Stimulated activated CD4-positive, alpha-beta T cell treated with anti-CD3 and anti-CD28 coated beads, TNF-alpha, amount 100 ng/mL, for 48 hours (primary cell): ENCODE measurements around the gene PDE4B.

Source experiments
- DNase-seq, 3 donors: peaks; one replicate each; pipeline ENCODE4 v3.0.0-alpha.2; 2020; ENCODE audit warnings: low read depth in 3 of 3

Gene PDE4B

GRCh38 chr1:66357478-66358197 lies 564.9 kb downstream of the PDE4B start:
- DNase-seq = no peak

DNA sequence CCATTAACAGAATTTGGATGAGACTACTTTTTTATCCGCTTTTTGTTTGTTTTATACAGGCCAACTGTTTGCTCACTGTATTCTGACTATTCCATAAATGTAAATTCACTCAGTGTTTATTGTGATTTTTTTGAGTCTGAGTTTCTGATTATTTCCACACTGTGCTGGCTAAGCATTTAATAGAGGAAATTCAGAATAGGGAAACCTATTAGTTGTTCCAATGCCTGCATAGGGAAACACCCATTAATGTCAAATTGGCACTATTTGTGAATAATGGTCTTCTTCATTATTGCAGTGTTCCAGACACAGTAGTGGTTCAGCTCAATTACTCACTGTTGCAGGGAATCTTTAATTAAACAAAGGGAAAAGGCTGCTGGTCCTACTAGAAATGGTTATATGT lies 566.6 kb downstream of the PDE4B start:
- no peak for DNase-seq

GRCh38 chr1:66359815-66360214 lies 567.1 kb downstream of the PDE4B start:
- DNase-seq = no peak

GRCh38 chr1:66360285-66360724 lies 567.6 kb downstream of the PDE4B start:
- no peak for DNase-seq

GRCh38 chr1:66364578-66365391 lies 572.1 kb downstream of the PDE4B start:
- no peak for DNase-seq

DNA sequence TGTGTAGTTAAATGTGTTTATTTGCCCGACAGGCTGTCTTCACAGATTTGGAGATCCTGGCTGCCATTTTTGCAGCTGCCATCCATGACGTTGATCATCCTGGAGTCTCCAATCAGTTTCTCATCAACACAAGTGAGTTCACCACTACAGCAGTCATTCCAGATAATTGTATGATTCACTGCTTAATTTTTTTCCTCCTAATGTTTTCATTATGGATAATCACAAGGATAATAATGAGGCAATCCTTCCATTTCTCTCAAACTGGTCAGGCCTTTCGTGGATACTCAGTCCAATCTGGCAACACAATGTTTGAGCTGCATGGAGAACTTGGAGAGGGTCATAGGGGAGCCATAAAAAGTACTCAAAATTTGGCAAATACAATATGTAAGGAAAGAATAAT lies 572.9 kb downstream of the PDE4B start:
- no peak for DNase-seq

GRCh38 chr1:66366634-66367033 lies 573.9 kb downstream of the PDE4B start:
- no peak for DNase-seq

DNA sequence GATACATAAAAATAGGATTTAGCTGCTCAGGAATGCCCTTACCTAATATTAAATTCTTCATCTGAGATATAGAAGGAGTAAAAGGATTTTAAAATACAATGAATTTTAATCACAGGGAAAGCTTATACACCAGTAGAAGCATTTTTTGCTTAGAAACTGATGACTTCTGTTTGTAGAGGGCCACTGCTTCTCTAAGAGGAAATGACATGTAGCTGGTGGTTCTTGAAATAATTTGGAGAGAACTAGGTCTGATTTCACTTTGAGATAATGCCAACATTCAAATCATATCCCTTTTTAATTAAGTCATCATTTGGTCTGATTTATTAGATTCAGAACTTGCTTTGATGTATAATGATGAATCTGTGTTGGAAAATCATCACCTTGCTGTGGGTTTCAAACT lies 574.7 kb downstream of the PDE4B start:
- no peak for DNase-seq

- no peak for DNase-seq
These were observed 575.6 kb downstream of the PDE4B start for GRCh38 chr1:66368261-66368660.

DNA sequence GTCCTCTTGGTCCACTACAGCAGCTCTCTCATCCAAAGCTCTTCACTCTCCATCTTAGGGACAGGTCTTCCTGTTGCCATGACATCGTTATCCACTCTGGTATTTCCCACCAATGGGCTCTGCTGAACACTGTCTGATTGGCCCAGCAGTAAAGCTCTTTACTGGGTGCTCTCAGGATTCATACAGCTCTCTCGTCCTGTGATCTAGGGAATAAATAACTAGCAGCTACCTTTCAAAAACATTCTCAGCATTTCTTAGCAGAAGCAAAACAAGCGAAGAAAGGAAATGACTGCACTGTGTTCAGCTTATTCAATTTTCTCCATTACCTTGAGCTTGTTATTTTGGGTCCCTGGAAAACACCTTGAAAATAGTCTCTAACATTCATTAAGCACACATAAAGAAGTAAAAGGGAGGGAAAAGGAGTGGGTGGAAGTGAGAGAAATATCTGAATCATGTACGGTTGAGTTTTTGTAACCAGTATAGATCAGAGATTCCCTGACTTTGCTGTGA lies 577.8 kb downstream of the PDE4B start:
- DNase-seq = no peak

DNA sequence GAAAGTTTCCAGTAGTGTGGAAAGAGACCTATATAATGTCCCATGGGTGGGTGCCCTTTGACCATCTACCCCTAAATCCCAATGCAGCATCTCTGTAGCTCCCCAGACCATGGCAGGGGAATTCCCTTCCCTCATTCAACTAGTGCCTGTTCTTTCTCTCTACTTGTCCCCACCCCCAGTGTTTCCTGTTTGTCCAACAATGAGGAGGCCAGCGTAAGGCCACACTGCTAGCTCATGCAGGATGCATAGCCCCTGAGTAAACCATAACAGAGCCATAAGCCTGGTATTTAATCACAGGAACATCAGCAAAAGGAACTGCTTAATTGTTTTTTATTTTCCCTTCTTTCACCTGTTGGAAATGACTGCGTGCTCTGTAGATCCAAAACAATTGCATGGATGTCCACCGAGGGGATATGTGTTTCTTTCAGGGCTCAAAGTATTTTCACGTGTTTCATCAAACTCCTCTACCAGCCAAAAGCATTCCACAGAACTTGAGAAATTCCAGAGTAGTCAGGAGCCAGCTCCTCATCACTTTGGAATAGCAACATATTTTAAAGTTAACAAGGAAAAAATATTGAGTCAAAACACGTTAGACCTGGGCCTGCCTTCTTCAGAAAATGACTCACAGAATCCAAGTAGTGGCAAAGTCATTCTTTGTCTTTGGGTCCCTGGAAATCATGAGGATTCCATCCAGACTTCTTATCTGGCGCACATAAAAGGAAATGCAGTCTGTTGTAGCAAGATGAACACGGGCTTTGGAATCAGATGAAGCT lies 578.7 kb downstream of the PDE4B start:
- no peak for DNase-seq

DNA sequence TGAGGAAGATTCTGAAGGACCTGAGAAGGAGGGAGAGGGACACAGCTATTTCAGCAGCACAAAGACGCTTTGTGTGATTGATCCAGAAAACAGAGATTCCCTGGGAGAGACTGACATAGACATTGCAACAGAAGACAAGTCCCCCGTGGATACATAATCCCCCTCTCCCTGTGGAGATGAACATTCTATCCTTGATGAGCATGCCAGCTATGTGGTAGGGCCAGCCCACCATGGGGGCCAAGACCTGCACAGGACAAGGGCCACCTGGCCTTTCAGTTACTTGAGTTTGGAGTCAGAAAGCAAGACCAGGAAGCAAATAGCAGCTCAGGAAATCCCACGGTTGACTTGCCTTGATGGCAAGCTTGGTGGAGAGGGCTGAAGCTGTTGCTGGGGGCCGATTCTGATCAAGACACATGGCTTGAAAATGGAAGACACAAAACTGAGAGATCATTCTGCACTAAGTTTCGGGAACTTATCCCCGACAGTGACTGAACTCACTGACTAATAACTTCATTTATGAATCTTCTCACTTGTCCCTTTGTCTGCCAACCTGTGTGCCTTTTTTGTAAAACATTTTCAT lies 579.9 kb downstream of the PDE4B start:
- no peak for DNase-seq

DNA sequence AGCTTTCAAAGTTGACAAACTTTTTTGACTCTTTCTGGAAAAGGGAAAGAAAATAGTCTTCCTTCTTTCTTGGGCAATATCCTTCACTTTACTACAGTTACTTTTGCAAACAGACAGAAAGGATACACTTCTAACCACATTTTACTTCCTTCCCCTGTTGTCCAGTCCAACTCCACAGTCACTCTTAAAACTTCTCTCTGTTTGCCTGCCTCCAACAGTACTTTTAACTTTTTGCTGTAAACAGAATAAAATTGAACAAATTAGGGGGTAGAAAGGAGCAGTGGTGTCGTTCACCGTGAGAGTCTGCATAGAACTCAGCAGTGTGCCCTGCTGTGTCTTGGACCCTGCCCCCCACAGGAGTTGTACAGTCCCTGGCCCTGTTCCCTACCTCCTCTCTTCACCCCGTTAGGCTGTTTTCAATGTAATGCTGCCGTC lies 580.5 kb downstream of the PDE4B start:
- DNase-seq = no peak

DNA sequence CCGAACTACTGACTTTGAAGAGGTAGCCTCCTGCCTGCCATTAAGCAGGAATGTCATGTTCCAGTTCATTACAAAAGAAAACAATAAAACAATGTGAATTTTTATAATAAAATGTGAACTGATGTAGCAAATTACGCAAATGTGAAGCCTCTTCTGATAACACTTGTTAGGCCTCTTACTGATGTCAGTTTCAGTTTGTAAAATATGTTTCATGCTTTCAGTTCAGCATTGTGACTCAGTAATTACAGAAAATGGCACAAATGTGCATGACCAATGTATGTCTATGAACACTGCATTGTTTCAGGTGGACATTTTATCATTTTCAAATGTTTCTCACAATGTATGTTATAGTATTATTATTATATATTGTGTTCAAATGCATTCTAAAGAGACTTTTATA lies 581.5 kb downstream of the PDE4B start:
- no peak for DNase-seq

GRCh38 chr1:66374561-66375111 lies 581.9 kb downstream of the PDE4B start:
- peak in 1 of 3 donors; percentile 30 for DNase-seq

GRCh38 chr1:66375125-66375524 lies 582.4 kb downstream of the PDE4B start:
- DNase-seq = no peak

DNA sequence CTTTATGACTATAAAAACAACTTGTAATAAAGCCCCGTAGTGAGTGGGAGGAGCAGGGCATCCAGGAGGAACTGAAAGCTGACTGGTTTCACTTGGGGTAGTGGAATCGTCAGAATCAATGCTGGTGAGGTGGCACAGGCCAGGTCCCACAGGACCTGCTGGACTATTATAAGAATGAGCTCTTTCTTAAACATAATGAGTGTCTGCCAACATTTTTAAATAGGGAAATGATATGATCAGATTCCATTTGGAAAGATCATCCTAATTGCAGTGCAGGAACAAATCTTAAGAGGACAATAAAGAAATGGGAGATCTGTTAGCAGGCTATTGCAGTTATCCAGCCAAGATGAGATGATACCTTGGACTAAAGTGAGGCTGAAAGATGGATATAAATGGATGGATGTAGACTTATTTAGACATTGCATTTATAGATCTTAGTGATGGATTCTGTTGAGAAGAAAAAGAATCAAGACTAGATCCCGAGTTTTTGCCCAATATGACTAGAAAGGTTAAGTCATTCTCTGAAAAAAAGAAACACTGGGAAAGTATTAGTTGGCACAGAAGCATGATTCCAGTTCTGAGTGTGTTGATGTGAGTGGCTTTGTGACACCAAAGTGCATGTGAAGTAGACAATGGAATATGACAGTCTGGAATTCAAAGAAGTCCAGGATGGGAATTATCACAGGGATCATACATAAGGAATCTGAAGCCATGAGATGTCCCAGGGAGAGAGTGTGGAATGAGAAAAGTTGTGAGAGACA lies 587.9 kb downstream of the PDE4B start:
- no peak for DNase-seq

DNA sequence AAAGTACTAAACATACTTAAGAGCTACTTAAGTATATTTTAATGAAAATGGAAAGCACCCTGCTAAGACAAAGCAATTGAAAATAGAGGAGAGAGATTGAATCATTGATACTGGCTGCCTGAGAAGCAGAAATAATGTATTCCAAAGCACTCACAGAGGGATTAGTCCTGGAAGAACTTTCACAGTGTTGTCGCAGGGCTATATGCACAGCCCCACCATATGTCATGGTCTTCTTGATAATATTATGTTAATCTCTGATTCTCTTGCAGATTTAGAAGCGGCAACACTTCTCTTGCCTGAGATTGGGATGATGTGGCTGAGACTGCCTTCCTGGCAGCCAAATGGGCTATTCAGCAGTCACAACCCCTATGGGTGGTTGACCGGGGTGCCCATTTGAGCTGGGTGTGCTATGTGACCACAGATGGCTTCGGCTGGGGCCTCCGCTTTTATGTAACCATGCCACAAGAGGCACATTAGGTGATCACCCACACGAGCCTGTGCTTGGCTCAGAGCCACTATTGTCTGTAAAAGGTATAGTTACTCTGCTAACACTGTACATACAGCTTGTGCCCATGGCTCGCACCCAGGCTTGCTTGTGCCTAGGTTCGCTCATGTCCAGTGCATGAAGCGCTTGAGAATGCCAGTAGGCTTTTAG lies 589.1 kb downstream of the PDE4B start:
- no peak for DNase-seq

DNA sequence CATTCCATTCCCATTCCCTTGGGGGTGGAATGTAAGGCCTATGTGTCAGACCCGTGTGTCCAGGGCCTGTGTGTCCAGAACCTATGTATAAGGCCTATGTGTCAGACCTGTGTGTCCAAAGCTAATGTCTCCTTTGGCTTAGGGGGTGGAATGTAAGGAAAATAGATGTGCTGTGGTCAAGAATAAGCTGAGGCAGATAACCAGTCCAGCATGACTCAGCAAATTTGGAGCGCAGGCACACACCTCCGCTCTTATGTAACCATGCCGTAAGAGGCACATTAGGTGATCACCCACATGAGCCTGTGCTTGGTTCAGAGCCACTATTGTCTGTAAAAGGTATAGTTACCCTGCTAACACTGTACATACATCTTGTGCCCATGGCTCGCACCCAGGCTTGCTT lies 590.5 kb downstream of the PDE4B start:
- DNase-seq = no peak

DNA sequence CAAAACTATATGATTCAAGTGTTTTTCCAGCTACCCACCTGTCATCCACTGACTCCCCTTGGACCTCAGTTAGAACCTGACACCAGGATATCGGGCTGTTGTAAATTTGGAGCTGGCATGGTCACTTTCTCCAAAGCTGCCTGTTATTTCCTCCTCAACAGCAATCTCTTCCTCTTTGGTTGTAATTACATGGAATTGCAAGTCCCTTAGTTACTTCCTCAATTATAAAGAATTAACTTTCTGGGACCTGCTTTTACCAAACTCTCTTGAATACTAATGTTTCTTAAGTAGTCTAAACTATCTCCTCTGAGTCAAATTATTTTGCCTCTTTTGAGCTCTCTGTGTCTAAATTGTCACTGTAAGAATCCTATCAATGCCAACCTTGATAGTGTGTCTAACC lies 590.9 kb downstream of the PDE4B start:
- no peak for DNase-seq
